IPS-18a (cell line): ENCODE data around the gene PPM1L.

Source experiments
- H3K27ac ChIP-seq: one replicate; pipeline ENCODE4 v1.5.1; 2013; ENCODE audit warnings: low read length
- H3K27me3 ChIP-seq: one replicate; pipeline ENCODE4 v1.6.1; 2013; ENCODE audit warnings: mild to moderate bottlenecking, low read length; ENCODE audit not compliant: control insufficient read depth, insufficient read depth
- H3K36me3 ChIP-seq: one replicate; pipeline ENCODE4 v1.6.1; 2013; ENCODE audit warnings: low read depth, low read length; ENCODE audit not compliant: control insufficient read depth
- H3K4me1 ChIP-seq: one replicate; pipeline ENCODE4 v1.6.1; 2013; ENCODE audit warnings: low read depth, low read length; ENCODE audit not compliant: control insufficient read depth
- H3K4me3 ChIP-seq: one replicate; pipeline ENCODE4 v1.5.1; 2013; ENCODE audit warnings: low read length
- H3K9ac ChIP-seq: one replicate; pipeline ENCODE4 v1.6.1; 2013; ENCODE audit warnings: mild to moderate bottlenecking, low read length, moderate library complexity
- H3K9me3 ChIP-seq: one replicate; pipeline ENCODE4 v1.6.1; 2013; ENCODE audit warnings: low read depth, low read length; ENCODE audit not compliant: control insufficient read depth

The PPM1L gene

GRCh38 chr3:160909917-160910316, 153.9 kb downstream of the PPM1L start:
- peaks cover 4% of the 10 kb centered on the region for H3K4me1 ChIP-seq

GRCh38 chr3:160911411-160911810, 155.4 kb downstream of the PPM1L start:
- H3K27me3 ChIP-seq = no peaks in the 10 kb centered on the region
- H3K27ac ChIP-seq = no peak overlapping the region
- H3K36me3 ChIP-seq = no peaks in the 10 kb centered on the region
- no peaks in the 10 kb centered on the region for H3K9me3 ChIP-seq
- no peak overlapping the region for H3K4me3 ChIP-seq
- peaks cover 4% of the 10 kb centered on the region for H3K4me1 ChIP-seq
- H3K9ac ChIP-seq = no peak overlapping the region

More at GRCh38 chr3:160909917-160910316, 153.9 kb downstream of the PPM1L start:
- Histone ChIP-seq H3K27me3 (no peaks in the 10 kb centered on the region), H3K36me3 (no peaks in the 10 kb centered on the region), H3K4me3 (no peak overlapping the region), H3K9me3 (no peaks in the 10 kb centered on the region), H3K27ac (no peak overlapping the region), H3K9ac (no peak overlapping the region)

- no peaks in the 10 kb centered on the region for H3K36me3 ChIP-seq
- no peak overlapping the region for H3K4me3 ChIP-seq
- peaks cover 3% of the 10 kb centered on the region for H3K4me1 ChIP-seq
- no peak overlapping the region for H3K27ac ChIP-seq
- H3K9ac ChIP-seq = no peak overlapping the region
- H3K27me3 ChIP-seq = no peaks in the 10 kb centered on the region
- H3K9me3 ChIP-seq = no peaks in the 10 kb centered on the region
Measured at GRCh38 chr3:160916472-160916871, 160.4 kb downstream of the PPM1L start.

GRCh38 chr3:160919942-160920341, 163.9 kb downstream of the PPM1L start:
- peaks cover 3% of the 10 kb centered on the region for H3K4me1 ChIP-seq
- H3K9ac ChIP-seq = no peak overlapping the region
- no peak overlapping the region for H3K4me3 ChIP-seq
- H3K27me3 ChIP-seq = no peaks in the 10 kb centered on the region
- no peaks in the 10 kb centered on the region for H3K36me3 ChIP-seq
- no peak overlapping the region for H3K27ac ChIP-seq
- no peaks in the 10 kb centered on the region for H3K9me3 ChIP-seq

- no peaks in the 10 kb centered on the region for H3K27me3 ChIP-seq
- no peak overlapping the region for H3K4me3 ChIP-seq
Measured at GRCh38 chr3:160921020-160921635, 165.1 kb downstream of the PPM1L start.

GRCh38 chr3:160924776-160925175, 168.7 kb downstream of the PPM1L start:
- no peak overlapping the region for H3K4me3 ChIP-seq
- peaks cover 3% of the 10 kb centered on the region for H3K4me1 ChIP-seq
- no peak overlapping the region for H3K27ac ChIP-seq
- no peaks in the 10 kb centered on the region for H3K27me3 ChIP-seq
- no peaks in the 10 kb centered on the region for H3K9me3 ChIP-seq
- H3K36me3 ChIP-seq = no peaks in the 10 kb centered on the region
- H3K9ac ChIP-seq = no peak overlapping the region

More at GRCh38 chr3:160921020-160921635, 165.1 kb downstream of the PPM1L start:
- H3K27ac ChIP-seq = no peak overlapping the region
- H3K4me1 ChIP-seq = peaks cover 3% of the 10 kb centered on the region
- H3K9ac ChIP-seq = no peak overlapping the region
- H3K9me3 ChIP-seq = no peaks in the 10 kb centered on the region
- no peaks in the 10 kb centered on the region for H3K36me3 ChIP-seq

- Histone ChIP-seq H3K9me3 (no peaks in the 10 kb centered on the region), H3K27ac (no peak overlapping the region), H3K27me3 (no peaks in the 10 kb centered on the region), H3K4me3 (no peak overlapping the region), H3K36me3 (no peaks in the 10 kb centered on the region), H3K4me1 (no peaks in the 10 kb centered on the region), H3K9ac (no peak overlapping the region)
Measured at GRCh38 chr3:160927620-160928019, 171.6 kb downstream of the PPM1L start.

GRCh38 chr3:160928183-160928726, 172.2 kb downstream of the PPM1L start:
- no peaks in the 10 kb centered on the region for H3K4me1 ChIP-seq
- no peaks in the 10 kb centered on the region for H3K9me3 ChIP-seq
- no peak overlapping the region for H3K4me3 ChIP-seq
- no peak overlapping the region for H3K9ac ChIP-seq
- H3K27ac ChIP-seq = no peak overlapping the region
- H3K36me3 ChIP-seq = no peaks in the 10 kb centered on the region
- no peaks in the 10 kb centered on the region for H3K27me3 ChIP-seq

GRCh38 chr3:160929595-160929994, 173.6 kb downstream of the PPM1L start:
- no peaks in the 10 kb centered on the region for H3K4me1 ChIP-seq

GRCh38 chr3:160931474-160931873, 175.4 kb downstream of the PPM1L start:
- Histone ChIP-seq H3K9me3 (no peaks in the 10 kb centered on the region), H3K27me3 (no peaks in the 10 kb centered on the region), H3K9ac (no peak overlapping the region), H3K36me3 (no peaks in the 10 kb centered on the region), H3K27ac (no peak overlapping the region), H3K4me3 (no peak overlapping the region), H3K4me1 (no peaks in the 10 kb centered on the region)

More at GRCh38 chr3:160929595-160929994, 173.6 kb downstream of the PPM1L start:
- H3K9ac ChIP-seq = no peak overlapping the region
- H3K36me3 ChIP-seq = no peaks in the 10 kb centered on the region
- no peak overlapping the region for H3K27ac ChIP-seq
- no peaks in the 10 kb centered on the region for H3K27me3 ChIP-seq
- no peak overlapping the region for H3K4me3 ChIP-seq
- H3K9me3 ChIP-seq = no peaks in the 10 kb centered on the region

GRCh38 chr3:160935413-160936095, 179.5 kb downstream of the PPM1L start:
- H3K27ac ChIP-seq = no peak overlapping the region
- H3K9ac ChIP-seq = no peak overlapping the region
- H3K27me3 ChIP-seq = no peaks in the 10 kb centered on the region
- no peaks in the 10 kb centered on the region for H3K36me3 ChIP-seq
- no peaks in the 10 kb centered on the region for H3K4me1 ChIP-seq
- H3K9me3 ChIP-seq = no peaks in the 10 kb centered on the region
- H3K4me3 ChIP-seq = no peak overlapping the region
